Measurements from ENCODE around the gene GRIA3.
"Not testable (repeated sequence)": the region's sequence is repeated elsewhere in the genome, so short reads cannot be mapped to it uniquely, and the experiment has no call there.

The GRIA3 gene

GRCh38 chrX:123348468-123348867, 164.4 kb downstream of the GRIA3 start:
- no peak for DNase-seq (ENCODE audit: low spot score)
- FAIRE-seq, result no peak

GRCh38 chrX:123350226-123350625, 166.1 kb downstream of the GRIA3 start:
- DNase-seq (ENCODE audit: low spot score) (no peak), FAIRE-seq (no peak)

GRCh38 chrX:123357941-123358340, 173.9 kb downstream of the GRIA3 start:
- no peak for DNase-seq (ENCODE audit: low spot score)
- no peak for FAIRE-seq

- DNase-seq (ENCODE audit: low spot score) (no peak), FAIRE-seq (no peak)
Observed at GRCh38 chrX:123358457-123358856, 174.4 kb downstream of the GRIA3 start.

GRCh38 chrX:123361371-123361770, 177.3 kb downstream of the GRIA3 start:
- peak; percentile 1 for DNase-seq (ENCODE audit: low spot score)
- FAIRE-seq, result no peak

GRCh38 chrX:123386196-123386595, 202.1 kb downstream of the GRIA3 start:
- DNase-seq (ENCODE audit: low spot score); FAIRE-seq: not testable (repeated sequence)

GRCh38 chrX:123392921-123393320, 208.8 kb downstream of the GRIA3 start:
- FAIRE-seq (no peak), DNase-seq (ENCODE audit: low spot score) (no peak)

GRCh38 chrX:123399709-123400108, 215.6 kb downstream of the GRIA3 start:
- FAIRE-seq, result no peak

GRCh38 chrX:123405231-123405630, 221.2 kb downstream of the GRIA3 start:
- no peak for DNase-seq (ENCODE audit: low spot score)
- FAIRE-seq, result no peak

More at GRCh38 chrX:123399709-123400108, 215.6 kb downstream of the GRIA3 start:
- DNase-seq (ENCODE audit: low spot score), result no peak

GRCh38 chrX:123408821-123409737, 225.0 kb downstream of the GRIA3 start:
- no peak for DNase-seq (ENCODE audit: low spot score)
- FAIRE-seq, result no peak

- no peak for DNase-seq (ENCODE audit: low spot score)
- no peak for FAIRE-seq
Observed at GRCh38 chrX:123422875-123423274, 238.8 kb downstream of the GRIA3 start.

GRCh38 chrX:123424546-123424945, 240.5 kb downstream of the GRIA3 start:
- DNase-seq (ENCODE audit: low spot score) (peak; percentile 4), FAIRE-seq (no peak)

GRCh38 chrX:123425471-123425870, 241.4 kb downstream of the GRIA3 start:
- DNase-seq (ENCODE audit: low spot score) (no peak), FAIRE-seq (no peak)

- DNase-seq (ENCODE audit: low spot score) (no peak), FAIRE-seq (no peak)
Observed at GRCh38 chrX:123425904-123426303, 241.8 kb downstream of the GRIA3 start.

- DNase-seq (ENCODE audit: low spot score) (no peak), FAIRE-seq (no peak)
Observed at GRCh38 chrX:123432361-123433150, 248.5 kb downstream of the GRIA3 start.

- DNase-seq (ENCODE audit: low spot score) (no peak), FAIRE-seq (no peak)
Observed at GRCh38 chrX:123436512-123437136, 252.5 kb downstream of the GRIA3 start.

- not testable (repeated sequence) for FAIRE-seq; DNase-seq (ENCODE audit: low spot score)
Observed at GRCh38 chrX:123439926-123440325, 255.8 kb downstream of the GRIA3 start.

GRCh38 chrX:123442764-123443163, 258.7 kb downstream of the GRIA3 start:
- DNase-seq (ENCODE audit: low spot score) (no peak), FAIRE-seq (no peak)

- DNase-seq (ENCODE audit: low spot score) (no peak), FAIRE-seq (no peak)
Observed at GRCh38 chrX:123447506-123447905, 263.4 kb downstream of the GRIA3 start.

GRCh38 chrX:123449335-123449734, 265.3 kb downstream of the GRIA3 start:
- DNase-seq (ENCODE audit: low spot score), result no peak
- no peak for FAIRE-seq

GRCh38 chrX:123450222-123450621, 266.1 kb downstream of the GRIA3 start:
- FAIRE-seq (no peak), DNase-seq (ENCODE audit: low spot score) (no peak)

Measured in urothelium cell line (cell line).